Skin of body (tissue), 2 donors: ENCODE measurements around the gene TEPSIN. TPM values are rescaled to one million over a fixed set of nuclear protein-coding genes. Genes with fewer than 3 reads are reported as not detected.

Source experiments
- DNase-seq: peaks from one replicate; lab custom pipeline; 2025; lab: John Stamatoyannopoulos, UW
- total RNA-seq: library from RNA; depleted of rRNA; stranded (reverse); fragments of >200 nt; gene quantifications from one replicate; pipeline ENCODE4 v1.2.3, GENCODE V29; 2014

Gene TEPSIN
- total RNA-seq, 1 donor from 2014 or later: 9.7 TPM

- DNase-seq: no peak
Measured at GRCh38 chr17:81187120-81187519, 51.7 kb downstream of the TEPSIN start.

DNA sequence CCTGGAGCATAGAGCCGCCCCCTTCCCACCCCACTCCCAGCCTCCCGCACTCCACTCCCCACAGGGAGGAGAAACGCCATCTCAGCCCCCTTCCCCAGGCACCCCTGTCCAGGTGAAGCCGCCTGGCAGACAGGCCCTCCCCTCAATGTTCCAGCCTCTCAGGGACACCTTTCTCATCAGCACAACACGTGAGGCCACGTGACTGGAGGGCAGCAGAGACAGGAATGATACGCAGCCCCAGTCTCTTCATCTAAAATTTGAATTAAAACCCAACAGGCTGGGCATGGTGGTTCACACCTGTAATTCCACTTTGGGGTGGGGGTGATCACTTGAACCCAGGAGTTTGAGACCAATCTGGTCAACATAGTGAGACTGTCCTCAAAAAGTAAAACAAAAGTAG is 52.7 kb downstream of the TEPSIN start:
- no peak for DNase-seq

- no peak for DNase-seq
Measured at GRCh38 chr17:81184555-81184954, 54.3 kb downstream of the TEPSIN start.

DNA sequence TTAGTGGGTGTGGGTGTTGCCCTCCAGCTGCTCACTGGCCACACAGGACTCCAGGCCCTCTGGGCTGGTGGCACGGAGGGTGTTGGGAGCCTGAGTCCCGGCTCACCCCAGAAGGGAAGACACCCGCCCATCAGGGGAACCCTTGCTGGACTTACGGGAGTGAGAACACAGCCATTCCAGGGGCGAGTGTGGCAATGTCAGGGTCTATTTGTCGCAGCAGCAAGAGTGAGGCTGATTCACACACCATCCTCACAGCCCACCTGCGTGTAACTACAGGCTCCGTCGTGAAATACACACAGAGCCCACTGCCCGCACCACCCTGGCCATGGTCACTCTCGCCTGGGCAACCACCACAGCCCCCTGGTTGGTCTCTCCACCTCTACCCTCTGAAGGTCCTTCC is 55.0 kb downstream of the TEPSIN start:
- DNase-seq: no peak

GRCh38 chr17:81183316-81183715 is 55.5 kb downstream of the TEPSIN start:
- DNase-seq: no peak

DNA sequence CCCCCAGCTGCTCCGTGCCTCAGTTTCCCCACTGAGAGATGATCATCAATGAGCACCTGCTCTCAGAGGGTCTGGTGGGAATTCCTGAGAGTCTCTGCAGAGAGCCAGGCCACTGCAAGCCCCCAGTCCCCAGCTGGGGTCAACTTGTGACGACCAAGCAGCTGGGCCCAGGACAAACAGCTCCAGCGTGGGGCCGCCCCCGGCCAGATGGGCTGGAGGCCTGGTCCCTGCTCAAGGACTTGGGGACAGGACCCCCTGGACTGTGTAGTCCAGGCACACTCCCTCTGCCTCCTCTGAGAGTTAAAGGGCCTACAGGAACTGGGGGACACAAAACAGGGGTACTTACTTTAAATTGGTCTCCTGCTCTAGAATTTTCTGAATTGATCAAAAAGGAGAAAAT is 56.3 kb downstream of the TEPSIN start:
- no peak for DNase-seq

DNA sequence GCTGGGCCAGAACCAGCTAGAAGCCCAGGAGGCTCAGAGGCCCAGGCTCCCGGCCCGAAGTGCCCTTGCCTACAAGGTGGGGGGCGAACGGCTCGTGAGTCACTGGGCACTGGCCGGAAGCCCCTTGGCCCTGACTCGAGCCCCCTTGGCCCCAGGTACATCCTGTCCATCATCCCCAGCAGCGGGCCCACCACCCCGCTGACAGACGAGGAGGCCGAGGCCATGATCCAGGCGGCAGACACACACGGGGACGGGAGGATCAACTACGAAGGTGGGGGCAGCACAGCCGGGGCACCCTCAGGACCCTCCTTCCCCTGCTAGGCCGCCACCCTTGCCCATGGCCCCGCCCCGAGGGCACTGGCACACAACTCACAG is 57.1 kb downstream of the TEPSIN start:
- DNase-seq: no peak

GRCh38 chr17:81180836-81181810 is 57.7 kb downstream of the TEPSIN start:
- no peak for DNase-seq

DNA sequence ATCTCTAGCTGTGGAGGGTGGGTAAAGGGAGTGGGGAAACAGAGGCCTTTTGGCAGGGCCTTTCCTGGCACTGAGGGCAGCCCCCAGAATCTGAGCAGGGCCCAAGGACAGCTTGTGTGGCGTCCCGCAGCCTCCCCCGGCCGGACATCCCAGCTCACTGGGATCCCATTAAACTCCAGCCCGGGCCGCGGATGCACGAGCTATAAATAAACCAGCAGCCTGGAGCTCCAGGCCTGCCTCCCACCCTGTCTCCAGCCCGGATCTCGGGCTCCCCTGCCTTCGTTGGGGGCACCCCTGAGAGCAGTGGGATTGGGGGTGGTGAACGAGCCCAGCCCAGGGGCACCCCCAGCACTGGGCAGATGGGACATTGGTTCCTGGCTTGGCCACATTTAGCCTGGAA is 59.0 kb downstream of the TEPSIN start:
- no peak for DNase-seq

- DNase-seq: no peak
Measured at GRCh38 chr17:81179220-81179619, 59.6 kb downstream of the TEPSIN start.

Other genes starting within 250 kb of the TEPSIN start
- gene CHMP6, start 247.2 kb downstream of the TEPSIN start, total RNA-seq: 14.5 TPM
- gene BAIAP2, start 203.9 kb downstream of the TEPSIN start, total RNA-seq: 34.6 TPM
- gene PVALEF, start 73.5 kb downstream of the TEPSIN start, total RNA-seq: not detected
- gene AATK, start 72.8 kb downstream of the TEPSIN start, total RNA-seq: 2.8 TPM
- 8.5 TPM for gene CEP131, start 16.1 kb downstream of the TEPSIN start, total RNA-seq
- 10.7 TPM for gene NDUFAF8, start 263 bp upstream of the TEPSIN start, total RNA-seq
- 29.2 TPM for gene SLC38A10, start 56.3 kb upstream of the TEPSIN start, total RNA-seq
- 9.5 TPM for gene BAHCC1, start 156.4 kb upstream of the TEPSIN start, total RNA-seq